ENCODE data around the gene CFAP410. TPM values are rescaled to one million over a fixed set of nuclear protein-coding genes. Genes with fewer than 3 reads are reported as not detected.
"Not testable (repeated sequence)": the region's sequence is repeated elsewhere in the genome, so short reads cannot be mapped to it uniquely, and the experiment has no call there.

Gene CFAP410
- total RNA-seq, 1 experiment from 2014 or later = 19.2 TPM

DNA sequence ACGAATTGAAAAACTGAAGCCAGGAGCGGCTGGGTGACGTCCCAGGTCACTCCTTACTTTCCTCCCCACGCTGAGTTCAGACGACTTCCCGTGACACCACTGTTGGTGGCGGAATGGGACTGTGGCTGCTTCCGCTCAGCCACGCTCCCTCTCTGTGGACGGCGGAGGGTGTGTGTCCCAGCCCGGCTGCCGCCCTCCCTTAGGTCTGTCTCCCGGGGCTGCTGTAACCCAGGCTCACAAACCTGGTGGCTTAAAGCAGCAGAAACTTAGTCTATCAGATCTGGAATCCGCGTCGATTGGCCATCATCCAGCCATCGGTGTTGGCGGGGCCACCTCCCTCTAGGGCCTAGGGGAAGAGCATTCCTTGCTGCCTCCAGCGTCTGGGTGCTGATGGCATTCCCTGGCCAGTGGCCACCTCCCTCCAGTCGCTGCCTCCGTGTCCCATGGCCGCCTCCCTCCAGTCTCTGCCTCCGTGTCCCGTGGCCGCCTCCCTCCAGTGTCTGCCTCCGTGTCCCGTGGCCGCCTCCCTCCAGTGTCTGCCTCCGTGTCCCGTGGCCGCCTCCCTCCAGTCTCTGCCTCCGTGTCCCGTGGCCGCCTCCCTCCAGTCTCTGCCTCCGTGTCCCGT, 31.7 kb upstream of the CFAP410 start:
- no peak for DNase-seq (ENCODE audit: low spot score)
- in situ Hi-C loops (cut with HindIII; ENCODE audit: low sequenced_read_pairs) = no loop called here

DNA sequence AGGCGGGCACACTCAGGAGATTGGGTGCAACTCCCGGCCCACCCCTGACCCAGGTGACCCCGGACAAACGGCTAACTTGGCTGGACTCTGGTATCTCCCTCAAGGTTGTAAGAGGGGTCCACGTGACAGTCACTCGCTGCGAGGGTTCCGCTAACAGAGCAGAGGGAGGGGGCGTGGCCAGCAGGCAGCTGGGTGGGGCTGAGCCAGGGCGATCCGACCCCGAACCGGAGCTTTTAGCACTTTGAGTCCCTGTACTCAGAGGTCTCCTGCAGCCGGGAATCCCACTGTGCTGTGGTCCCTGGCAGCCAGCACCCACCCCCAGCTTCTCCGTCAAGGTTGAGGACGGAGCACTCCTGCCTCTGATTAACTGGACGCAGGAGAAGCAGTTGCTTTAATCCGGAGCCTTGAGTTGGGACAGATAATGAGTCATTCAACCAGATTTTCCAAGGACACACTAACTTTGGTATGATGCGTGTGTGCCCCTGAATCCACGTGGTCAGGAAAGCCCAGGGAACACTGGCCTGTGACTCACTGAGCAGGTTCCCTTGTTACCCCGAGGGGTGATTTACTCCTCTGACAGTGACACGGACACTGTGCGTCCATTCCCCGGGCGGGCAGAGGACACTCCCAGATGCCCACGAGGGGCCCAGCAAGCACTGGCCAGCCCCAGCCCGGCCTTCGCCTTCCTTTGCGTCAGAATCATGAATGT, 31.0 kb upstream of the CFAP410 start:
- DNase-seq (ENCODE audit: low spot score) = peak; percentile 23
- in situ Hi-C loops (cut with HindIII; ENCODE audit: low sequenced_read_pairs) = no loop called here

DNA sequence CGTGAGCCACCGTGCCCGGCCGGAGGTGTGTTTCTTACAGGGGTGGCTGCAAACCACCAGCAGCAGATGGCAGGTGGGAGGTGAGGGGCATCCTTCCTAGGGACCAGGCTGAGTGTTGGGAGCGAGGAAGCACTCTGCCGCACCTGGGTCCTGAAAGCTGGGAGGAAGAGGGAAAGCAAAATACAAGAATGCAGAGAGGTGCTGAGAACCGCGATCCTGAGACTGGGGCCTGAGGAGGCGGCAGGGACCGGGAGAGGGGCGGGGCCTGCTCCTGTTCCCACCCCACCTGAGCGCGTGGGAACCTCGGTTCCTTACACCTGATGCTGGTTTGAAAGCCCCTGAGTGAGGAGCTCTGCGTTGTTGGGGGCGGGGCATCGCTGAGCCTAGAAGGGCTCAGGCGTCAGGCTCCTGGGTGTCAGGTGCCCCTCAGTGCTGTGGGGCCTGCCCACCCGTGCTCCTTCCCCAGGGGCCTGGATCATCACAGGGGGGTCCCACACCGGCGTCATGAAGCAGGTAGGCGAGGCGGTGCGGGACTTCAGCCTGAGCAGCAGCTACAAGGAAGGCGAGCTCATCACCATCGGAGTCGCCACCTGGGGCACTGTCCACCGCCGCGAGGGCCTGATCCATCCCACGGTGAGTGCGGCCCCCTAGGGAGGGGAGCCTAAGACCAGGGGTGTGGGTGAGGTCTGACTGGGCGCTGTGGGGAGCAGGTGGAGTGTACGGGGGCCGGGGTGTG, 29.7 kb upstream of the CFAP410 start:
- in situ Hi-C loops (cut with HindIII; ENCODE audit: low sequenced_read_pairs) = no loop called here
- no peak for DNase-seq (ENCODE audit: low spot score)

DNA sequence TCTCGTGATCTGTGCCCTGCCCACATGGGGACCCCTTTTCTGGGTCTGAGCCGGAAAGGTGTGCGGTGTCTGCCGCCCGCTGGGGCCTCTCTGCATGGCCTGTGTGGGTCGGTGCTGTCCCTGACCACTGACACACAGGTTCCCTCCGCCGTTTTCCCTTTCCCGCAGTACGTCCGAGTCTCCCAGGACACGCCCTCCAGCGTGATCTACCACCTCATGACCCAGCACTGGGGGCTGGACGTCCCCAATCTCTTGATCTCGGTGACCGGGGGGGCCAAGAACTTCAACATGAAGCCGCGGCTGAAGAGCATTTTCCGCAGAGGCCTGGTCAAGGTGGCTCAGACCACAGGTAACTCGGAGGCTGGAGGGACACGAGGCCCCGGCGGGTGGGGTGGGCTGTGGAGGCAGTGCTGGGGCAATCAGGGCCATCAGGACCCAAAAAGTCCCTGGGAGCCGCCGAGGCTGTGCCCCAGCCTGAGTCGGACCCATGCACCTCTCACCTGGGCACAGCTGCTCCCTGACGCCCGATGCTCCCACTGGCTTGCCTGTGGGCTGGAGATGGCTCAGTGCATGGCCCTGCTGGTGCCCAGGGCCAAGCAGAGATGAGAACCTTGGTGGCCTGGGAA, 27.5 kb upstream of the CFAP410 start:
- in situ Hi-C loops (cut with HindIII; ENCODE audit: low sequenced_read_pairs) = no loop called here
- DNase-seq (ENCODE audit: low spot score) = no peak

DNA sequence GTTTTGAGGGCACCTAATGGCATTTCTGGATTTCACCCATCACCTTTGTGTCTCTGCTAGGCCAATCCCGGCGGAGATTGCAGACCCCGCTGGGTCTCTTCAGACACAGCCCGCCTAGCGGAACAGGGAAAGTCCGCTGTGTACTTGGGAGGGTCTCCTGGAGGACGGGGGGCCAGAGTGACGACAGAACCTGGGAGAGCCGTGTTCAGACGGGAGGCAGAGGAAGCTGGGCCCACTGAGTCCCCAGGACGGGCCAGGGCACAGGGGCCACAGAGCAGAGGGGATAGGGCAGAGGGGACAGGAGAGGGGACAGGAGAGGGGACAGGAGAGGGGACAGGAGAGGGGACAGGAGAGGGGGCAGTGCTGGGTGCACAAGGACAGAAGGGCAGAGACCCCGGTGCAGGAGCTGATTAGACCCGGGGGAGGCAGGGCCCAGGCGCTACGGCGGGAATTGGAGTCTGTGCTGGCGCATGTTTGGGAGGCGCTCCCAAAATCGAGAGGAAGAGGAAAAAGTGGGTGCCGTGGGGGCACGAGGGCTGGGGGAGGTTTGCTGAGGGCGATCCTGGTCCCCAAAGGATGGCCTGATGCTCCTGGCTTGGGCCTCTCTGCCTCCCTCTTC, 26.9 kb upstream of the CFAP410 start:
- in situ Hi-C loops (cut with HindIII; ENCODE audit: low sequenced_read_pairs) = no loop called here
- no peak for DNase-seq (ENCODE audit: low spot score)

DNA sequence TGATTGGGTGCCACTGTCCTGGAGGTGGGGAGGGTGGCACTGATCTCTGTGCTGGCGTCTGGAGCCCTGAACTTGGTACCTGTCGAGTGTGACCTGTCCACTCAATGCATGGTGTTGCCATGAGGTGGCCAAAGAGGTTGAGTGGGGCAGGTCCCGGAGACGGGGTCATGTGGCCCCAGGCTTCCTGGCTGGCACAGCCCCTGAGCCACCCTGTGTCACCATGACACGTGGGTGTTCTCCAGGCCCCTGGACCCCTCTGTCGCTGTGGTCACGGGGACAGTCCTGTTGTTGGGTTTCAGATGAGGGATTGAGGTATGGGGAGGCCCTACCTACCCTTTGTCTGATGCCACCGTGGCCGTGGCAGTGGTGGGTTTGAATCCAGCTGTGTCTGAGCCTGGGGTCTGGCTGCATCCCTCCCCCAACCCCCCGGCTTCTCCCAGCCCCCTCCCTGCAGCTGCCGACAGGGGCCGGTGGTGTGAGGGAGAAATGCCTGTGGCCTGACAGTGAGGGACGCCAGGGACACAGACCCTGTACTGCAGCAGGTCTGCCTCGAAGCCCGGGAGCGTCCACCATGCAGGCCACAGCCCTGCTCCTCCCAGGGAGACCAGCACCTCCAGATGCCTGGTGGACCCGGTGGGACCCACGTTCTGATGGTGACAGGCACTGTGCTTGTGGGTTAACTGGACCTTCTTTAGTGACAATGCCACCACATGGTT, 26.2 kb upstream of the CFAP410 start:
- in situ Hi-C loops (cut with HindIII; ENCODE audit: low sequenced_read_pairs) = no loop called here
- DNase-seq (ENCODE audit: low spot score) = no peak

DNA sequence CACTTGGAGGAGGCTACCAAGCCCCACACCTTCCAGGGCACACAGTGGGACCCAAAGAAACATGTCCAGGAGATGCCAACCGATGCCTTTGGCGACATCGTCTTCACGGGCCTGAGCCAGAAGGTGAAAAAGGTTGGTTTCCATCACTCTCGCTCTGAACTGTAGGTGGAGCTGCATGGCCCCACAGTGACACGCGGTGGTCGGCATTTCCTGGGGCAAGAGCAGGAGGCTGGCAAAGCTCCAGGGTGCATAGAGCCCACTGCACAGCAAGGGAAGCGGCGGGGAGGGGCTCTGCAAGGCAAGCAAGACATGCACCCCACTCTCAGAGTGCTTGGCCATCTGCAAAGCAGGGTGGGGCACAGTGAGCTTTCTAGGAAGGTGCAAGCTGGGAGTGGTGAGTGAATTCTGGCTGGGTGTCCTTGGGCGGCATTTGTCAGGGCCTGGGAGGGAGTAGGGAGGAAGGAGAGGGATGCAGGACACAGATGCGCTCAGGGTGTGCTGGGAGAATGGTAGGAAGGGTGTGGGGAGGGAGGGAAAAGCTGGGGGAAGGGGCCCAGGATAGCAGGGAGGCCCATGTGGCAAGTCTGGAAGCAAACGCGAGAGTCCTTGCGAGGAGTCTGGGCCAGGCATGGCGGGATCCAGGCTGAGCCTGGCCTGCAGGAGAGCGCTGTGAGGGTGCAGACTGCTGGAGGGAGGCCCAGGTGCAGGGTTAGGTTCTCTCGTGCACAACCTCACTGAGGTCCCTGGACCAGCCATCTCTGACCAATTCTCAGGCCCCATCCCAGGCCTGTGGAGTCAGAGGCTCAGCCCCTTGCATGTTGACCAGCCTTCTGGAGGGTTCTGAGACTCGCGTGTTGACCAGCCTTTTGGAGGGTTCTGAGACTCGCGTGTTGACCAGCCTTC, 25.2 kb upstream of the CFAP410 start:
- no peak for DNase-seq (ENCODE audit: low spot score)
- in situ Hi-C loops (cut with HindIII; ENCODE audit: low sequenced_read_pairs) = no loop called here

DNA sequence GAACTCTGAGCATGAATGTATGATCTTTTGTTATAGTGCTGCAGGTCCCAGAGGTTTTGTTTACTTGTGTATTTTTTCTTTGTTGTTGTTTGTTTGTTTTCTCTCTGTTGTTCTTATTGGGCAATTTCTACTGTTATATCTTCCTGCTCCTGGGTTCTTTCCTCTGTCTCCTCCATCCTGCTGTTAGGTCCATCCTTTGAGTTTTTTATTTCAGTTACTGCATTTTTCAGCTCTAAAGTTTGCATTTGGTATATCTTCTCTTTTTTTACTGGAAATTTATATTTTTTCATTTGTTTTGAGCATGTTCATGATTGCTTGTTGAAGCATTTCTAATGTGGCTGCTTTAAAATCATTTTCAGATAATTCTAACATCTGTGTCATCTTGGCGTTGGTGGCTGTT, 24.1 kb upstream of the CFAP410 start:
- in situ Hi-C loops (cut with HindIII; ENCODE audit: low sequenced_read_pairs) = no loop called here

DNA sequence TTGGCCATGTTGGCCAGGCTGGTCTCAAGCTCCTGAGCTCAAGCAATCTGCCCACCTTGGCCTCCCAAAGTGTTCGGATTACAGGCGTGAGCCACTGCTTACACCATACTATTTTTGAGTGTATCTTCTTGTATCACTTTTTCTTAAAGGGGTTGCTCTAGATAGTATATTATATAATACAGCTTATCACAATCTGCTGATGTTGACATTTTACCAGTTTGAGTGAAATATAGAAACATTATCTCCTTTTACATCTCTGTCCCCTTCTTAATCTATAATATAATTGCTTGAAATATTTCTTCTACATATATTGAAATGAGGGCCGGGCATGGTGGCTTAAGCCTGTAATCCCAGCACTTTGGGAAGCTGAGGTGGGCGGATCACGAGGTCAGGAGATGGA, 22.7 kb upstream of the CFAP410 start:
- DNase-seq (ENCODE audit: low spot score); in situ Hi-C loops (cut with HindIII; ENCODE audit: low sequenced_read_pairs): not testable (repeated sequence)

More for the DNA sequence above, 24.1 kb upstream of the CFAP410 start:
- no peak for DNase-seq (ENCODE audit: low spot score)

DNA sequence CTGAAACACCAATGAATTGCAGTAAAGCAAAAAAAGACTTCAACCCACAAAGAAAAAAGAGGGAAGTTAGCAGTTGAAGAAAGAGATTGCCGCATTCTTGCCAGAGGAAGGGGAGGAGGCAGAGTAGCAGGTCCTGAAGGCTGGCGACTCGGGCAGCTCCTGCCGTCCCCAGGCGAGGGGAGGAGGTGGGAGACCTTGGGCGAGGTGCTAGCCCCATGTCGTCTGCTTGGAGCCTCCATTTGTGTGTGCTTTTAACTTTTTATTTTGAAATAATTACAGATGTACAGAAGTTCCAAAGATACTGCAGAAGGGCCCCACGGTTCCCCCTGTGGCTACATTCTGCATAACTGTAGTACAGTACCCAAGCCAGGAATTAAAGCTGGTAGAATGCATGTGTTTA, 21.0 kb upstream of the CFAP410 start:
- in situ Hi-C loops (cut with HindIII; ENCODE audit: low sequenced_read_pairs) = no loop called here
- DNase-seq (ENCODE audit: low spot score) = no peak

DNA sequence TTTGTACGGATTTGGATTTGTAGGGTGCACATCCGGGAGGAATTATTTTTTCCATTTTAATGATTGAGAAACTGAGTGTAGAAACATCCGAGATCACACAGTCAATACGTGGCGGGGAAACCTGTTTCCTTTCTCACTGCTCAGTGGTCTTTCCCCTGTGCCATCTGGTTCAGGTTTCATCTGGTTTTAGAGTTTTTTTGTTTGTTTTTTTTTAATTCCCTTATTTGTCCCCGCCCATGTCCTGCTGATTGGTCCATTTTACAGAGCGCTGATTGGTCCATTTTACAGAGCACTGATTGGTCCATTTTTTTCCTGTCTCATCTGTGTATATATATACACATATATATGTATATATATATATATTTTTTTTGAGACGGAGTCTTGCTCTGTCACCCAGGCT, 20.2 kb upstream of the CFAP410 start:
- DNase-seq (ENCODE audit: low spot score) = no peak
- in situ Hi-C loops (cut with HindIII; ENCODE audit: low sequenced_read_pairs) = no loop called here

DNA sequence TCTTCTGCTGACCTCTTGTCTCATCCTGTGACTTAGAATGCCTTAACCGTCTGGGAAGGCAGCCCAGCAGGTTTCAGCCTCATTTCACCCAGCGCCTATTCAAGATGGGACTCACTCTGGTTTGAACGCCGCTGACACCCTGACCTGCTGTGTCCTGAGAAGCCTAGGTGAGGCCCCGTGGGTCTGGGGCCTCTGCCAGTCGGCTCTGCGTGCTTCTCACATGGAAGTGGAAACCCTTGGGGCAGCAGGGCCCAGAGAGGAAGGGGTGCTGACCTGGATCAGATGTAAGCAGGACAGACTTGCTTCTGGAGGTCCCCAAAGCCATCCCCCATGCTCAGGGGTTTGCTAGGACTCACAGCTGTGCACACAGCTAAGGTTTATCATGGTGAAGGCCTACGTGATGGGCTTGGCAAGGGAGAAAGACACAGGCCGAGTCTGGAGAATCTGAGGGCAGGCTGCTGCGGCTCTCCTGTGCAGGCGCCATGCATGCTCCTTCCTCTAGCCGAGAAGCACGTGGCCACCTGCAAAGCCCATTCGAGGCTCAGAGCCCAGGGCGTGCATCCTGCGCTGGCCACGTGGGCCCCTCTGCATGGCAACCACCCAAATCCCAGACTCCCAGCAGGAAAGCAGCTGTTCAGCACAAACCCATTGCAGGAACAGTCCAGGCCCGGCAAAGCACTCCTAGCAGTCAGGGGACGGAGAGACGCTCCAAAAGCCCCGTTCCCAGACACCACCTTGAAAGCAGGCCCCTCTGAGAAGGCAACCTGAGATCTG, 18.1 kb upstream of the CFAP410 start:
- no peak for DNase-seq (ENCODE audit: low spot score)
- in situ Hi-C loops (cut with HindIII; ENCODE audit: low sequenced_read_pairs) = no loop called here

DNA sequence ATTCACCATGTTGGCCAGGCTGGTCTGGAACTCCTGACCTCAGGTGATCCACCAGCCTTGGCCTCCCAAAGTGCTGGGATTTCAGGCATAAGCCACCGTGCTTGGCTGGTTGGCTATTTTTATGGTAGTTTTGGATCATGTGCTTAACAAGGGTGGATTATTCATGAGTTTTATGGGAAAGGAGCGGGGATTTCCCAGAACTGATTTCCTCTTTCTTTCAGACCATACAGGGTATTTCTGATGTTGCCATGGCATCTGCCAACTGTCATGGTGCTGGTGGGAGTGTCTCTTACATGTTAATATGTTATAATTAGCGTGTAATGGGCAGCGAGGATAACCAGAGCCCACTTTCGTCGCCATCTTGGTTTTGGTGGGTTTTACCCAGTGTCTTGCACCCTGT, 17.4 kb upstream of the CFAP410 start:
- in situ Hi-C loops (cut with HindIII; ENCODE audit: low sequenced_read_pairs) = no loop called here

DNA sequence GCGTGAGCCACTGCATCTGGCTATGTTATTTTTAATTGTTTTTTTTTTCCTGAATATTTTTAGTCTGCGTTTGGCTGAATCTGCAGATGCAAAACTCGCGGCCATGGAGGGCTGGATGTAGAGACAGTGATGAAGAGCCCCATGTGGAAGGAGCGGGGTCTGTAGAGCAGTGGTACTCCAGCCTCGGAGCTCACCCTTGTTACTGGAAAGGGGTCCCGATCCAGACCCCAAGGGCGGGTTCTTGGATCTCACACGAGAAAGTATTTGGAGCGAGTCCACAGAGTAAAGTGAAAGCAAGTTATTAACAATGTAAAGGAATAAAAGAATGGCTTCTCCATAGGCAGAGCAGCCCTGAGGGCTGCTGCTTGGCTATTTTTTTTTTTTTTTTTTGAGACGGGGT, 17.0 kb upstream of the CFAP410 start:
- DNase-seq (ENCODE audit: low spot score) = no peak
- in situ Hi-C loops (cut with HindIII; ENCODE audit: low sequenced_read_pairs) = no loop called here

More for the DNA sequence above, 17.4 kb upstream of the CFAP410 start:
- no peak for DNase-seq (ENCODE audit: low spot score)

DNA sequence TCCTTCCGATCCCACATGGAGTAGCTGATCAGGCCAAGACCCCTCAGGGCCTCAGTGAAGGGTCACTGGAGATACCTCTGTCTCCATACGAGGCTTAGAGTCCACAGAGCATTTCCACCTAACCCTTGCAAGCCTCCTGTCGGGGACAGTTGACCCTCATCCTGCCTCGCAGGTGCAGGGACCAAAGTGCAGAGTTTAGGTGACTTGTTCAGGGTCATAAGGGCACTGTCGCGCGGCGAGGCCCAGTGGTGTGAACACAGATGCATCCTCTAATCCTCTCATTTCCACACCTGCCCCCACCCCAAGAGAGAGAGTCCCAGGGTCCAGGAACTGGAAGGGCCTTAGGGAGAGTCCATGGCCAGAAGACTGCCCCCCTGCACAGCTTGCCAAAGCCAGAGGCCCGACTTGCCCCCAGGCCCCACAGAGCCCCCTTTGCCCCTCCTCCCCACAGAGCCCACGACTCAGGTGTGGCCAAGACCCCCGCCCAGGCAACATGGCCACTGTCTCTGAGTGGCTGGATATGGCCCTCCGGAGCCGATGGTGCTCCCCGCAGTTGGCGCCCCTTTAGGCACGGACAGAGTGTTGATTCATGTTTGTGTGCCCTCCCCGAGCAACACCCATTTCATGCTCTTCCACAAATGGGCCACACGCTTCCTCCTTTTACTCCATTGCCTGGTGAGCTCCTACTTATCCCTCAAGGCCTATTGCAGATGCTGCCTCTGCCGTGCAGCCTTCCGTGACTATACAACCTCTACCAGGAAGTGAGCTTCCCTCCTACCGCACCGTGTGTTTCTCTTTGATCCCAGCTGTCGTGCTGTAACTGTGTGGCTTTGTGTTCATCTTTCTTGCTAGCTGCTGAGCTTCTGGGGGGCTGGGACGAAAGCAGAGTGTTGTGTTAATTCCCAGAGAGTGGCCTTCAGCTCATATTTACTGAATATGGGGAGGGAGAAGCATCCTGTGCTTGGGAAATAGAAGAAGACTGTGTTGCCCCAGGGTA, 15.9 kb upstream of the CFAP410 start:
- DNase-seq (ENCODE audit: low spot score) = no peak
- in situ Hi-C loops (cut with HindIII; ENCODE audit: low sequenced_read_pairs) = no loop called here

DNA sequence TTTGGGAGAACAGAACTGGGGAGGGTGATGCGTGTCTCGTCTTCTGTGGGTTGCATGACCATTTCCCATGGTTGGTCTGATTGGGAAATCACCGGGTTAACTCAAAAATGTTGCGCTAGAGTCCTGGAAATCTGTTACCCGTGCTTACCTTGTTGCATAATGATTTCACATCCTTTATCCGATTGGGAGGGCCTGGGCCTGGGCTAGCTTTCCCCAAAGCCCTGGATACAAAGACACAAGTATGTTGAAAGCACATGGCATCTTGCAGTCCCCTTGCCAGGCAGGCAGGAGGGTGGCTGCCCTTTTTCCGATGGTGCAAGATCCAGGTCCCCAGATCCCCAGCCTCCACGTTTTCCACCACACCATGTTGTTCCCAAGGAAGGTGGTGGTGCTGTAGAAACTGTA, 14.8 kb upstream of the CFAP410 start:
- no peak for DNase-seq (ENCODE audit: low spot score)
- in situ Hi-C loops (cut with HindIII; ENCODE audit: low sequenced_read_pairs) = no loop called here

All from G401 (cell line).